ENCODE results near the gene WDR83.

- TF ChIP-seq, protein P1, sequence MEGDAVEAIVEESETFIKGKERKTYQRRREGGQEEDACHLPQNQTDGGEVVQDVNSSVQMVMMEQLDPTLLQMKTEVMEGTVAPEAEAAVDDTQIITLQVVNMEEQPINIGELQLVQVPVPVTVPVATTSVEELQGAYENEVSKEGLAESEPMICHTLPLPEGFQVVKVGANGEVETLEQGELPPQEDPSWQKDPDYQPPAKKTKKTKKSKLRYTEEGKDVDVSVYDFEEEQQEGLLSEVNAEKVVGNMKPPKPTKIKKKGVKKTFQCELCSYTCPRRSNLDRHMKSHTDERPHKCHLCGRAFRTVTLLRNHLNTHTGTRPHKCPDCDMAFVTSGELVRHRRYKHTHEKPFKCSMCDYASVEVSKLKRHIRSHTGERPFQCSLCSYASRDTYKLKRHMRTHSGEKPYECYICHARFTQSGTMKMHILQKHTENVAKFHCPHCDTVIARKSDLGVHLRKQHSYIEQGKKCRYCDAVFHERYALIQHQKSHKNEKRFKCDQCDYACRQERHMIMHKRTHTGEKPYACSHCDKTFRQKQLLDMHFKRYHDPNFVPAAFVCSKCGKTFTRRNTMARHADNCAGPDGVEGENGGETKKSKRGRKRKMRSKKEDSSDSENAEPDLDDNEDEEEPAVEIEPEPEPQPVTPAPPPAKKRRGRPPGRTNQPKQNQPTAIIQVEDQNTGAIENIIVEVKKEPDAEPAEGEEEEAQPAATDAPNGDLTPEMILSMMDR (IDR thresholded peaks at IDR 0.05; ENCODE audit: low read depth, low read length, poor library complexity, severe bottlenecking): peak; percentile 35
- TF ChIP-seq EZH2phosphoT487 (IDR thresholded peaks at IDR 0.05; ENCODE audit: borderline replicate concordance, low read length): no peak
These were observed 14.7 kb downstream of the WDR83 start, which contains the start of gene DHPS for GRCh38 chr19:12681074-12681987.

Measured in DOHH2 (cell line).